ENCODE data around the gene ACRBP.

- TF ChIP-seq, protein P1, sequence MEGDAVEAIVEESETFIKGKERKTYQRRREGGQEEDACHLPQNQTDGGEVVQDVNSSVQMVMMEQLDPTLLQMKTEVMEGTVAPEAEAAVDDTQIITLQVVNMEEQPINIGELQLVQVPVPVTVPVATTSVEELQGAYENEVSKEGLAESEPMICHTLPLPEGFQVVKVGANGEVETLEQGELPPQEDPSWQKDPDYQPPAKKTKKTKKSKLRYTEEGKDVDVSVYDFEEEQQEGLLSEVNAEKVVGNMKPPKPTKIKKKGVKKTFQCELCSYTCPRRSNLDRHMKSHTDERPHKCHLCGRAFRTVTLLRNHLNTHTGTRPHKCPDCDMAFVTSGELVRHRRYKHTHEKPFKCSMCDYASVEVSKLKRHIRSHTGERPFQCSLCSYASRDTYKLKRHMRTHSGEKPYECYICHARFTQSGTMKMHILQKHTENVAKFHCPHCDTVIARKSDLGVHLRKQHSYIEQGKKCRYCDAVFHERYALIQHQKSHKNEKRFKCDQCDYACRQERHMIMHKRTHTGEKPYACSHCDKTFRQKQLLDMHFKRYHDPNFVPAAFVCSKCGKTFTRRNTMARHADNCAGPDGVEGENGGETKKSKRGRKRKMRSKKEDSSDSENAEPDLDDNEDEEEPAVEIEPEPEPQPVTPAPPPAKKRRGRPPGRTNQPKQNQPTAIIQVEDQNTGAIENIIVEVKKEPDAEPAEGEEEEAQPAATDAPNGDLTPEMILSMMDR (conservative IDR thresholded peaks at IDR 0.05) = no peak
- TF ChIP-seq EZH2 (IDR thresholded peaks at IDR 0.05; ENCODE audit: low read depth) = no peak
Measured at GRCh38 chr12:6653987-6654386, 6.8 kb upstream of the ACRBP start.

Measured in PC-9 (cell line).